Ishikawa (cell line): Measurements from ENCODE around the gene C2CD2.

Experiments
- CEBPB ChIP-seq: IDR thresholded peaks from 2 replicates; pipeline ENCODE4 v1.6.1; 2012
- CREB1 ChIP-seq: IDR thresholded peaks from 2 replicates; pipeline ENCODE4 v1.6.1; 2012; ENCODE audit warnings: low read depth
- EGR1 ChIP-seq: IDR thresholded peaks from 2 replicates; pipeline ENCODE4 v1.6.1; 2012
- EP300 ChIP-seq: IDR thresholded peaks from 2 replicates; pipeline ENCODE4 v1.6.1; 2012; ENCODE audit warnings: borderline replicate concordance
- FOXM1 ChIP-seq: IDR thresholded peaks from 2 replicates; pipeline ENCODE4 v1.6.1; 2012; ENCODE audit warnings: low read depth, borderline replicate concordance
- NFIC ChIP-seq: IDR thresholded peaks from 2 replicates; pipeline ENCODE4 v1.6.1; 2012
- RAD21 ChIP-seq: IDR thresholded peaks from 2 replicates; pipeline ENCODE4 v1.6.1; 2012; ENCODE audit warnings: low read depth
- TAF1 ChIP-seq: IDR thresholded peaks from 2 replicates; pipeline ENCODE4 v1.6.1; 2012; ENCODE audit warnings: low read depth, mild to moderate bottlenecking
- TCF12 ChIP-seq: IDR thresholded peaks from 2 replicates; pipeline ENCODE4 v1.6.1; 2012; ENCODE audit warnings: low read depth
- TEAD4 ChIP-seq: IDR thresholded peaks from 2 replicates; pipeline ENCODE4 v1.6.1; 2012
- YY1 ChIP-seq: IDR thresholded peaks from 2 replicates; pipeline ENCODE4 v1.6.1; 2012; ENCODE audit warnings: low read depth
- ZBTB7A ChIP-seq: IDR thresholded peaks from 2 replicates; pipeline ENCODE4 v1.6.1; 2012; ENCODE audit warnings: low read depth
- TF ChIP-seq, protein P1 (sequence below): IDR thresholded peaks from 2 replicates; pipeline ENCODE4 v1.6.1; 2012; ENCODE audit warnings: low read depth, mild to moderate bottlenecking
- TF ChIP-seq, protein P2 (sequence below): IDR thresholded peaks from 2 replicates; pipeline ENCODE4 v1.6.1; 2012
- TF ChIP-seq, protein P3 (sequence below): IDR thresholded peaks from 2 replicates; pipeline ENCODE4 v1.6.1; 2012

C2CD2 gene

DNA sequence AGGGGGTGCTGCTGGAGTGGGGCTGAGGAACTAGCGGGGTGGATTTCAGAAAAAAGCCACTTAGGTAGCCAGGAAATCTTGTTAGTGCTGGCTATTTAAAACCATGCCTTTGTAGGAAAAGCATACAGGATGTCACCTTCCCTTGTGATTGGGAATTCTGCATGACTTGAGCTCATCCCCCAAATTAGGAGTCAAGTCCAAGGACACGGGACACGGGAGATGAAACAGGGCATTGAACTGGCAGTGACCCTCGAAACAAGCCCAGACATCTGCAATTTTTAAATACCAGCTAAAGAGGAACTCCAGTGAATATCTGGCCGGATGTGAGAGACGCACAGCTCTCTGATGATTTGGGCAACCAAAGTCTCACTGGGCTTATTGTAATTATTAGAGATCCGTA, 32.8 kb downstream of the C2CD2 start:
- TF ChIP-seq YY1 (no peak), CEBPB (no peak), FOXM1 (no peak), TAF1 (no peak), CREB1 (no peak), NFIC (no peak), EGR1 (no peak), RAD21 (no peak)
- TF ChIP-seq, protein P1, sequence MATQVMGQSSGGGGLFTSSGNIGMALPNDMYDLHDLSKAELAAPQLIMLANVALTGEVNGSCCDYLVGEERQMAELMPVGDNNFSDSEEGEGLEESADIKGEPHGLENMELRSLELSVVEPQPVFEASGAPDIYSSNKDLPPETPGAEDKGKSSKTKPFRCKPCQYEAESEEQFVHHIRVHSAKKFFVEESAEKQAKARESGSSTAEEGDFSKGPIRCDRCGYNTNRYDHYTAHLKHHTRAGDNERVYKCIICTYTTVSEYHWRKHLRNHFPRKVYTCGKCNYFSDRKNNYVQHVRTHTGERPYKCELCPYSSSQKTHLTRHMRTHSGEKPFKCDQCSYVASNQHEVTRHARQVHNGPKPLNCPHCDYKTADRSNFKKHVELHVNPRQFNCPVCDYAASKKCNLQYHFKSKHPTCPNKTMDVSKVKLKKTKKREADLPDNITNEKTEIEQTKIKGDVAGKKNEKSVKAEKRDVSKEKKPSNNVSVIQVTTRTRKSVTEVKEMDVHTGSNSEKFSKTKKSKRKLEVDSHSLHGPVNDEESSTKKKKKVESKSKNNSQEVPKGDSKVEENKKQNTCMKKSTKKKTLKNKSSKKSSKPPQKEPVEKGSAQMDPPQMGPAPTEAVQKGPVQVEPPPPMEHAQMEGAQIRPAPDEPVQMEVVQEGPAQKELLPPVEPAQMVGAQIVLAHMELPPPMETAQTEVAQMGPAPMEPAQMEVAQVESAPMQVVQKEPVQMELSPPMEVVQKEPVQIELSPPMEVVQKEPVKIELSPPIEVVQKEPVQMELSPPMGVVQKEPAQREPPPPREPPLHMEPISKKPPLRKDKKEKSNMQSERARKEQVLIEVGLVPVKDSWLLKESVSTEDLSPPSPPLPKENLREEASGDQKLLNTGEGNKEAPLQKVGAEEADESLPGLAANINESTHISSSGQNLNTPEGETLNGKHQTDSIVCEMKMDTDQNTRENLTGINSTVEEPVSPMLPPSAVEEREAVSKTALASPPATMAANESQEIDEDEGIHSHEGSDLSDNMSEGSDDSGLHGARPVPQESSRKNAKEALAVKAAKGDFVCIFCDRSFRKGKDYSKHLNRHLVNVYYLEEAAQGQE: no peak
- TF ChIP-seq, protein P2, sequence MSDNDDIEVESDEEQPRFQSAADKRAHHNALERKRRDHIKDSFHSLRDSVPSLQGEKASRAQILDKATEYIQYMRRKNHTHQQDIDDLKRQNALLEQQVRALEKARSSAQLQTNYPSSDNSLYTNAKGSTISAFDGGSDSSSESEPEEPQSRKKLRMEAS: no peak
- TF ChIP-seq, protein P3, sequence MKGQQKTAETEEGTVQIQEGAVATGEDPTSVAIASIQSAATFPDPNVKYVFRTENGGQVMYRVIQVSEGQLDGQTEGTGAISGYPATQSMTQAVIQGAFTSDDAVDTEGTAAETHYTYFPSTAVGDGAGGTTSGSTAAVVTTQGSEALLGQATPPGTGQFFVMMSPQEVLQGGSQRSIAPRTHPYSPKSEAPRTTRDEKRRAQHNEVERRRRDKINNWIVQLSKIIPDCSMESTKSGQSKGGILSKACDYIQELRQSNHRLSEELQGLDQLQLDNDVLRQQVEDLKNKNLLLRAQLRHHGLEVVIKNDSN: no peak

DNA sequence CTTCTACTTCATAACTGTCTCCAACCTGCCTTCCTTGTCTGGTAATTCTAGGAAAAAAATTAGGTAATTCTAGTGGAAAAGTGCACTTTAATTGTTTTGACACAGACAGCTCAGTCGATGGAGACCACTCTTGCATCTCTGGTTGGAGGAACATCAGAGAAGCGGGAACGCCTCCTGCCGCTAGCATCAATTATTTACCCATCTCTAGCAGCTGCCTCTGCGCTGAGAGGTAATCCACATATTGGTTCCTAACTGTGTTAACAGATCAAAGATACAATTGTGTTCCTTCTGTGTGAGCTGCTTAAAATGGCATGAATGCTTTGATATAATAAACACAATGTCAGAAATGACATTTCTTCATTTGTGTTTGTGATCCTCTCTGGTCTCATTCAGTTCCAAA, 33.3 kb downstream of the C2CD2 start:
- TF ChIP-seq YY1: no peak
- TF ChIP-seq, protein P2: no peak
- no peak for TF ChIP-seq RAD21
- TF ChIP-seq, protein P1: no peak
- TF ChIP-seq EGR1: no peak
- no peak for TF ChIP-seq ZBTB7A
- TF ChIP-seq TCF12: no peak
- TF ChIP-seq CREB1: no peak
- TF ChIP-seq TEAD4: no peak
- no peak for TF ChIP-seq CEBPB
- TF ChIP-seq EP300: no peak
- TF ChIP-seq FOXM1: no peak
- no peak for TF ChIP-seq TAF1
- TF ChIP-seq, protein P3: no peak
- no peak for TF ChIP-seq NFIC

DNA sequence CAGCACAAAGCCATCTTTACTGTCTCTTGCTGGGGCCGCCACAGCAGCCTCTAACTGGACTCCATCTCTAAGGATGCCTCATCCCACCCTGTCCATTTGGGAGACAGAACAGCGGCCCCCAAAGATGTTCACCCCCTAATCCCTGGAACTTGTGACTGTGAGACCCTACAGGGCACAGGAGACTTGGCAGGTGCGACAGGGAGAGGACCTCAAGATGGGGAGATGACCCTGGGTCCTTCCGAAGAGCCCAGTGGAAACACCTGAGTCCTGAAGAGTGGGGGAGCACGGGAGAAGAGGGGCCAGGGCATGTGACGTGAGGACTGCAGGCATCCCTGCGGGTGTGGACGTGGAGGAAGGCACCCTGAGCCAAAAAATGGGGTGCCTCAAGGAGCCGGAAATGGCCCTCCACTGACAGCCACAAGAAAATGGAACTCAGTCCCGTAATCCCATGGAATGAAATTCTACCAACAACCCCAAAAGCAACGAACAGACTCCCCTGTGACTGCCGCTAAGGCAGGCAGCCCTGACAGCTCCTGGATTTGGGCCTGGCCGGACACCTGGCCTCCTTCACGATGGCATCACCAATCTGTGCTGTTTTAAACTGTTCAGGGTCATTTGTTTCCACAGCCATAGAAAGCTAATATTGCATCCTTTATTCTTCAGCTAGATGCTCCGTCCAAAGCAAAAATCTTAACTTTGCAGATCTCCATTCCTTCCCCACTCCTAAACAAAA, 34.0 kb downstream of the C2CD2 start:
- TF ChIP-seq CEBPB (no peak), EGR1 (no peak), EP300 (no peak)

- TF ChIP-seq FOXM1 (no peak), TAF1 (no peak), CEBPB (no peak), EGR1 (no peak), CREB1 (no peak), TEAD4 (no peak), EP300 (no peak), RAD21 (no peak), ZBTB7A (no peak), TCF12 (no peak), YY1 (no peak), NFIC (no peak)
- TF ChIP-seq, protein P2: no peak
- TF ChIP-seq, protein P1: no peak
- TF ChIP-seq, protein P3: no peak
Observed at GRCh38 chr21:41918561-41919358, 35.1 kb downstream of the C2CD2 start.
